Neural progenitor cell (in vitro differentiated cells): Measurements from ENCODE around the gene KLRB1.

Source experiments
- CTCF ChIP-seq: fragments of 200-600 bp; sonication (generic); IDR thresholded peaks from 2 replicates; pipeline ENCODE4 v1.5.1; 2017; ENCODE audit warnings: antibody characterized with exemption, mild to moderate bottlenecking
- EZH2 ChIP-seq: fragments of 200-600 bp; sonication (generic); IDR thresholded peaks from 2 replicates; pipeline ENCODE4 v1.6.1; 2017; ENCODE audit warnings: antibody characterized with exemption, mild to moderate bottlenecking, moderate library complexity
- EZH2phosphoT487 ChIP-seq: fragments of 200-600 bp; sonication (generic); IDR thresholded peaks from 2 replicates; pipeline ENCODE4 v1.6.1; 2017; ENCODE audit warnings: antibody characterized with exemption

GRCh38 chr12:9615420-9616136, 7.9 kb upstream of the KLRB1 start:
- TF ChIP-seq CTCF (no peak), EZH2 (no peak), EZH2phosphoT487 (no peak)
